MM.1S (cell line): ENCODE measurements around the gene AP2A1.
A peak's percentile ranks its signal among the peaks of the same experiment; 100 is the strongest.

Experiments
- DNase-seq: peaks from one replicate; pipeline ENCODE4 v3.0.0-alpha.2; 2015
- H2AFZ ChIP-seq: fragments of 300-600 bp; sonication (generic); 2 replicates; pipeline ENCODE4 v1.6.0; 2016; ENCODE audit warnings: antibody characterized with exemption, low read length
- H3F3A ChIP-seq: fragments of 300-600 bp; sonication (generic); 2 replicates; pipeline ENCODE4 v1.6.1; 2016; ENCODE audit warnings: mild to moderate bottlenecking, antibody characterized with exemption, low read length, moderate library complexity, mixed read lengths; ENCODE audit not compliant: insufficient read depth
- H3K27ac ChIP-seq: fragments of 300-600 bp; sonication (generic); 2 replicates; pipeline ENCODE4 v1.5.1; 2016; ENCODE audit warnings: mild to moderate bottlenecking, low read length
- H3K27me3 ChIP-seq: fragments of 300-600 bp; sonication (generic); replicated peaks from 2 replicates; pipeline ENCODE4 v1.6.0; 2016; ENCODE audit warnings: low read length; ENCODE audit not compliant: insufficient read depth
- H3K36me3 ChIP-seq: fragments of 300-600 bp; sonication (generic); replicated peaks from 2 replicates; pipeline ENCODE4 v1.6.1; 2016; ENCODE audit warnings: mild to moderate bottlenecking, low read length, mixed read lengths; ENCODE audit not compliant: insufficient read depth
- H3K4me1 ChIP-seq: fragments of 300-600 bp; sonication (generic); 2 replicates; pipeline ENCODE4 v1.6.1; 2016; ENCODE audit warnings: low read length, mixed read lengths
- H3K4me2 ChIP-seq: fragments of 300-600 bp; sonication (generic); 2 replicates; pipeline ENCODE4 v1.6.0; 2016; ENCODE audit warnings: low read depth, low read length
- H3K4me3 ChIP-seq: fragments of 300-600 bp; sonication (generic); 2 replicates; pipeline ENCODE4 v1.5.1; 2016; ENCODE audit warnings: low read length, mixed read lengths
- H3K79me2 ChIP-seq: fragments of 300-600 bp; sonication (generic); 2 replicates; pipeline ENCODE4 v1.6.1; 2016; ENCODE audit warnings: mixed run types, low read length, mixed read lengths
- H3K9ac ChIP-seq: fragments of 300-600 bp; sonication (generic); 2 replicates; pipeline ENCODE4 v1.6.1; 2016; ENCODE audit warnings: low read length, mixed read lengths
- H3K9me2 ChIP-seq: fragments of 300-600 bp; sonication (generic); replicated peaks from 2 replicates; pipeline ENCODE4 v1.6.1; 2016; ENCODE audit warnings: mild to moderate bottlenecking, low read length, mixed read lengths; ENCODE audit not compliant: insufficient read depth
- H3K9me3 ChIP-seq: fragments of 300-600 bp; sonication (generic); replicated peaks from 2 replicates; pipeline ENCODE4 v1.6.1; 2016; ENCODE audit warnings: mild to moderate bottlenecking, low read length, mixed read lengths; ENCODE audit not compliant: insufficient read depth
- H4K20me1 ChIP-seq: fragments of 300-600 bp; sonication (generic); 2 replicates; pipeline ENCODE4 v1.6.1; 2016; ENCODE audit warnings: mild to moderate bottlenecking, low read length, moderate library complexity, mixed read lengths; ENCODE audit not compliant: insufficient read depth
- EZH2 ChIP-seq: fragments of 300-600 bp; sonication (generic); optimal IDR thresholded peaks from 2 replicates; pipeline ENCODE3; 2017; ENCODE audit warnings: low read depth, mild to moderate bottlenecking, antibody characterized with exemption, low read length, mixed read lengths
- EZH2phosphoT487 ChIP-seq: fragments of 300-600 bp; sonication (generic); IDR thresholded peaks from 2 replicates; pipeline ENCODE4 v1.6.1; 2018; ENCODE audit warnings: antibody characterized with exemption, low read length
- TF ChIP-seq, protein P1 (sequence below): fragments of 300-600 bp; sonication (generic); IDR thresholded peaks from 2 replicates; pipeline ENCODE4 v1.5.1; 2016; ENCODE audit warnings: antibody characterized with exemption, low read length, mixed read lengths

AP2A1 gene

DNA sequence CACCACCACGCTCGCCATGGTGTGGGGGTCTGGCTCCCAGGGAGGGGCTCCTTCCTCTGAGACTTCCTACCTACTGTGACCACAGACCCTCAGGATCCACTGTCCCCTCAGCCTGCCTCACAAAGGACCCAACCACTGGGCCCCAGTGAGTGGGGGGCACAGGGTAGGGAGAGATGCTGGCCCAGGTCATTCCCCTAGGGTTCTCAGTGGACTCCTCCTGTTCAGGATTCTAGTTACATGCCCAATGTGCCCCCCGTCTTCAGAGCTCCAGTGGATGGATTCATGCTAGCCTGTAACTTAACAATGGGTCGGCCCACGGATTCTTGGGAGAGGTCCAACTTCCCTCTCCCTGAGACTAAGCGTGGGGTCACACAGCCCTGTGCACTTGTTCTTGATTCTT is 3.6 kb upstream of the AP2A1 start, which contains the start of gene TSKS:
Gene TSKS (minus strand): TSS at position 77 of the 400 bp plus-strand sequence. CDS start 59 bp downstream, at position 18.
- no peaks in the 10 kb centered on the region for H3K36me3 ChIP-seq
- H3K79me2 ChIP-seq: peaks cover 13% of the 10 kb centered on the region
- no peak within 1 kb of the TSS for H3K27ac ChIP-seq
- no peak for DNase-seq
- H2AFZ ChIP-seq: no peak within 1 kb of the TSS
- no peak within 1 kb of the TSS for H3K4me2 ChIP-seq
- H3F3A ChIP-seq: 0 out of 2 replicates have a peak, but pooled peaks cover 5% of the 10 kb centered on the region
- H3K27me3 ChIP-seq: peaks cover 14% of the 10 kb centered on the region
- H3K9ac ChIP-seq: no peak within 1 kb of the TSS
- no peaks in the 10 kb centered on the region for H4K20me1 ChIP-seq
- TF ChIP-seq EZH2: no peak
- TF ChIP-seq EZH2phosphoT487: no peak
- no peak within 1 kb of the TSS for H3K4me3 ChIP-seq
- H3K9me3 ChIP-seq: no peaks in the 10 kb centered on the region
- H3K9me2 ChIP-seq: no peaks in the 10 kb centered on the region
- H3K4me1 ChIP-seq: peaks cover 10% of the 10 kb centered on the region

DNA sequence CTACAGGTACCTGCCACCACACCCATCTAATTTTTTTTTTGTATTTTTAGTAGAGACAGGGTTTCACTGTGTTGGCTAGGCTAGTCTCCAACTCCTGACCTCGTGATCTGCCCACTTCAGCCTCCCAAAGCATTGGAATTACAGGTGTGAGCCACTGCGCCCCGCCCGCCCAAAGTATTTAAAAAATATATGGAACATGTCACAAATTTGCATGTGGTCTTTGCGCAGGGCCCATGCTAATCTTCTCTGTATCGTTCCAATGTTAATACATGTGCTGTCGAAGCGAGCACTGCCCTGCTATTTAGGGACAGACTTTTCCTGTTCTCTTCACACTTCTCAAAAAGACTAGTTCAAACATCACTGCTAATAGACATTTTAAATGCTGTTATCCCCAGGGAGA is 2.5 kb upstream of the AP2A1 start:
- no peak overlapping the region for H3K4me3 ChIP-seq
- TF ChIP-seq EZH2: no peak
- TF ChIP-seq, protein P1, sequence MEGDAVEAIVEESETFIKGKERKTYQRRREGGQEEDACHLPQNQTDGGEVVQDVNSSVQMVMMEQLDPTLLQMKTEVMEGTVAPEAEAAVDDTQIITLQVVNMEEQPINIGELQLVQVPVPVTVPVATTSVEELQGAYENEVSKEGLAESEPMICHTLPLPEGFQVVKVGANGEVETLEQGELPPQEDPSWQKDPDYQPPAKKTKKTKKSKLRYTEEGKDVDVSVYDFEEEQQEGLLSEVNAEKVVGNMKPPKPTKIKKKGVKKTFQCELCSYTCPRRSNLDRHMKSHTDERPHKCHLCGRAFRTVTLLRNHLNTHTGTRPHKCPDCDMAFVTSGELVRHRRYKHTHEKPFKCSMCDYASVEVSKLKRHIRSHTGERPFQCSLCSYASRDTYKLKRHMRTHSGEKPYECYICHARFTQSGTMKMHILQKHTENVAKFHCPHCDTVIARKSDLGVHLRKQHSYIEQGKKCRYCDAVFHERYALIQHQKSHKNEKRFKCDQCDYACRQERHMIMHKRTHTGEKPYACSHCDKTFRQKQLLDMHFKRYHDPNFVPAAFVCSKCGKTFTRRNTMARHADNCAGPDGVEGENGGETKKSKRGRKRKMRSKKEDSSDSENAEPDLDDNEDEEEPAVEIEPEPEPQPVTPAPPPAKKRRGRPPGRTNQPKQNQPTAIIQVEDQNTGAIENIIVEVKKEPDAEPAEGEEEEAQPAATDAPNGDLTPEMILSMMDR: no peak
- no peak for TF ChIP-seq EZH2phosphoT487
- peaks cover 22% of the 10 kb centered on the region for H3K79me2 ChIP-seq
- H3K27me3 ChIP-seq: peaks cover 8% of the 10 kb centered on the region; the same call in 1 of the 2 replicates
- no peak overlapping the region for H3K4me2 ChIP-seq
- no peak overlapping the region for H3K27ac ChIP-seq
- H3K9me3 ChIP-seq: no peaks in the 10 kb centered on the region
- DNase-seq: no peak
- H3K36me3 ChIP-seq: no peaks in the 10 kb centered on the region
- H4K20me1 ChIP-seq: no peaks in the 10 kb centered on the region
- H3F3A ChIP-seq: 0 out of 2 replicates have a peak, but pooled peaks cover 5% of the 10 kb centered on the region
- no peaks in the 10 kb centered on the region for H3K9me2 ChIP-seq
- no peak overlapping the region for H2AFZ ChIP-seq
- H3K9ac ChIP-seq: no peak overlapping the region
- H3K4me1 ChIP-seq: peaks cover 10% of the 10 kb centered on the region

DNA sequence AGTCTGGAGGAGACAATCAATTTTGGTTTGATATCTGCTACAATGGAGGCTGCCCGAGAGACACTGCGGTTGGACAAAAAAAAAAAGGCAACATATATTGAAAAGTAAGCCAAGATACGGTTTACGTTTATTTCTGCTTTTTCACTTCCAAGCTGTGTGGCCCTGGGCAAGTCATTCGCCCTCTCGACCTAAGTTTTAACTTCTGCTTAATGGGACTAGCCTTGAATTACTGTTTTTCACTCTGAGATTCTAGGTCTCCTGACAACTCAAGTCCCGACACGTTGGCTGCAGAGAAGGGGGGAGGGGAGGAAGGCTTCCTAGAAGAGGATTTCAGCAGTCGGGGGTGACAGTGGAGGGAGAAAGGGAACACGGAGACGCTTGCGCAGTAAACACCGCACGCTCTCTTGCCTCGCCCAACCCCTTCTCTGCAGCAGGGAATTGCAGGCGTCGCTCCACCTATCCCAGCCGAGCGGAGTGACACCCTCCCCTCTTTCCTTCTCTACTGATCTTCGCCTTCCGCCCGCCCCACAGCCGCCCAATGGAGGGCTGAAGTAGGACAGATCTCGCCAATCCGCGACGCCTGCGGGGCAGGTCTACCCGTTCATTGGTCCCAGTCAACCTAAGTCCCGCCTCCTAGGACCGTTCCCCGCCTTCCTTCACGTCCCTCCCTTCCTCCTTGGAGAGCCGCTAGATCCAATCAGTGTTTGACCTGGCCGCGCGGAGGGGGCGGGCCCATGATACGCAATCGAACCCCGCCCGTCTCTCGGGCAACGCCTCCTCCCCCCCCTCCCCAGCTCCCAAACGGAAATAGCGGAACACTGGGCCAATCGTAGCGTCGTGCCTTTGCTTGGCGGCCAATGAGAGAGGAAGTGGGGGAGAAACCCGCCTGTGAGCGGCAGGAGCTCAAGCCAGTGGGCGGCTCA is 533 bp upstream of the AP2A1 start:
- TF ChIP-seq EZH2 (no peak), EZH2phosphoT487 (no peak)
- TF ChIP-seq, protein P1: no peak
- peak overlapping the region; percentile 54; the same call in 1 of the 2 replicates for H3K9ac ChIP-seq
- H3K79me2 ChIP-seq: peaks cover 33% of the 10 kb centered on the region
- H3K4me3 ChIP-seq: peak overlapping the region; percentile 67
- no peaks in the 10 kb centered on the region for H3K9me3 ChIP-seq
- peak overlapping the region; percentile 92 for H2AFZ ChIP-seq
- H3K27me3 ChIP-seq: peaks cover 8% of the 10 kb centered on the region; the same call in 1 of the 2 replicates
- no peaks in the 10 kb centered on the region for H3K9me2 ChIP-seq
- H4K20me1 ChIP-seq: no peaks in the 10 kb centered on the region
- peak overlapping the region; percentile 44; the same call in 1 of the 2 replicates for H3K27ac ChIP-seq
- peak overlapping the region; percentile 71 for H3K4me2 ChIP-seq
- H3F3A ChIP-seq: 0 out of 2 replicates have a peak, but pooled peaks cover 5% of the 10 kb centered on the region
- DNase-seq: peak; percentile 99
- H3K4me1 ChIP-seq: peaks cover 10% of the 10 kb centered on the region
- H3K36me3 ChIP-seq: no peaks in the 10 kb centered on the region
